HG03442 (cell line): ENCODE measurements around the gene AQP2.
"Not testable (repeated sequence)": the region's sequence is repeated elsewhere in the genome, so short reads cannot be mapped to it uniquely, and the experiment has no call there.

Experiments used
- ATAC-seq: cut with Tn5 transposase; IDR thresholded peaks from one replicate; pipeline ENCODE4 v1.9.1; 2021; ENCODE audit warnings: mild to moderate bottlenecking, moderate library complexity; ENCODE audit not compliant: unreplicated experiment

The AQP2 gene

GRCh38 chr12:49984476-49985359 lies 34.2 kb downstream of the AQP2 start:
- no peak for ATAC-seq

- ATAC-seq = no peak
Measured at GRCh38 chr12:49985981-49986380, 35.4 kb downstream of the AQP2 start.

GRCh38 chr12:49986476-49986875 lies 35.9 kb downstream of the AQP2 start:
- ATAC-seq = not testable (repeated sequence)

GRCh38 chr12:49987625-49988303 lies 37.2 kb downstream of the AQP2 start:
- ATAC-seq = no peak

- ATAC-seq = not testable (repeated sequence)
Measured at GRCh38 chr12:49989400-49989799, 38.9 kb downstream of the AQP2 start.

- no peak for ATAC-seq
Measured at GRCh38 chr12:49990273-49990672, 39.7 kb downstream of the AQP2 start.

- no peak for ATAC-seq
Measured at GRCh38 chr12:49998453-49998852, 47.9 kb downstream of the AQP2 start.

- ATAC-seq = no peak
Measured at GRCh38 chr12:50003595-50003994, 53.1 kb downstream of the AQP2 start.

- ATAC-seq = no peak
Measured at GRCh38 chr12:50004696-50005095, 54.2 kb downstream of the AQP2 start.

- ATAC-seq = no peak
Measured at GRCh38 chr12:50005175-50005574, 54.6 kb downstream of the AQP2 start.

- ATAC-seq = no peak
Measured at GRCh38 chr12:50006280-50006679, 55.7 kb downstream of the AQP2 start.

GRCh38 chr12:50006754-50007442 lies 56.4 kb downstream of the AQP2 start:
- ATAC-seq = no peak
